ENCODE results near the gene SKAP2. TPM values are rescaled to one million over a fixed set of nuclear protein-coding genes. Genes with fewer than 3 reads are reported as not detected.

The SKAP2 gene
- total RNA-seq, 2 experiments from 2014 or later = 7.0 to 8.1 TPM

DNA sequence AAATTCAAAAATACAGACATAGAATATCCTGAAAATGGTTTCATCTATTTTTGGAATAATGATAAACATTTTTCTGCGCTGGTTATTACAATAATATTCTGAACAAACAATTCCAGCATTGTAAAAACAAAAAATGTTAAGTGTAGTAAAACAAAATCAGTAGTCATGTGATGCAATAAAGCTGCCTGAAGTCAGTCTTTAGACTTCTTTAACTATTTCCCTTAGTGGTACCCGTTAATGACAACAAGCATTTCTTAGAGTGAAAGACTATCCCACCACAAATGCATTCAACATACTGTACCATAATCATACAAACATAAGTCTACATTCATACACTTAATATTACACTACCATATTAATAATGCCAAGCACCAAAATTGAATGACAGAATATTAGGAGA is 1.6 kb downstream of the SKAP2 start:
- POLR2A ChIA-PET = interaction anchor here (0.6 to 0.8 kb wide), 2 partner anchors 10 to 77 kb away, joined by 3 read pairs; no protein-coding TSS in a partner anchor
- ATAC-seq (no peak), DNase-seq (no peak)
- intact Hi-C loops (cut with micrococcal nuclease) = no loop called here
- peaks cover 4% of the 10 kb centered on the region for H3K36me3 Mint-ChIP-seq (ENCODE audit: low read depth)
- H3K4me1 Mint-ChIP-seq (ENCODE audit: low read depth) = peaks cover 18% of the 10 kb centered on the region
- H3K9me3 Mint-ChIP-seq = peaks cover 3% of the 10 kb centered on the region
- TF ChIP-seq CTCF (IDR thresholded peaks at IDR 0.05) = no peak
- H3K4me3 Mint-ChIP-seq = no peak overlapping the region
- H3K27ac Mint-ChIP-seq = no peak overlapping the region
- CTCF ChIA-PET = interaction anchor here (0.7 to 0.9 kb wide), 2 partner anchors 9 to 288 kb away, joined by 3 read pairs; no protein-coding TSS in a partner anchor
- H3K27me3 Mint-ChIP-seq = peaks cover 48% of the 10 kb centered on the region

- Mint-ChIP-seq H3K4me1 (ENCODE audit: low read depth) (peaks cover 22% of the 10 kb centered on the region), H3K36me3 (ENCODE audit: low read depth) (peaks cover 4% of the 10 kb centered on the region), H3K27ac (no peak overlapping the region), H3K27me3 (peaks cover 53% of the 10 kb centered on the region), H3K4me3 (no peak overlapping the region), H3K9me3 (peaks cover 3% of the 10 kb centered on the region)
- ATAC-seq (no peak), DNase-seq (no peak)
- ChIA-PET POLR2A (no interaction called here), CTCF (no interaction called here)
- intact Hi-C loops (cut with micrococcal nuclease) = no loop called here
- no peak for TF ChIP-seq CTCF (IDR thresholded peaks at IDR 0.05)
Observed at GRCh38 chr7:26861050-26861449, 3.3 kb downstream of the SKAP2 start.

DNA sequence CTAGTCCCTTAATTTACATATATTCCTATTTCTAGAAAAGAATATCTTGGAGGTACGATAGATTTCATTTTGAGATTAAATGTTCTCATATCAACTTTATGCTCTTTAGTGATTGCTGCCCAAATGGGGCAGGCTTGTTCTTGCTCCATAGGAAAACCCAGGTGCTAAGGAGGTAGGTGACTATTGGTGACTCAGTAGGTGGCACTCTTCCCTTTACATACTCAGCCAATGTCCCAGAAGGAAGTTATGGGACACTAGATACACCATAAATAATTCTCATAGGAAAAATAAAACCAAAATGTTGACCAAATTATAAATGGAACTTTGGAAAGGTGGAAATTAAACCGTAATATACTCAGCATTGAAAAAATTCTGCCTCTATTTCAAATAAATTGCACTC is 4.0 kb downstream of the SKAP2 start:
- Mint-ChIP-seq H3K9me3 (peaks cover 1% of the 10 kb centered on the region), H3K36me3 (ENCODE audit: low read depth) (peaks cover 3% of the 10 kb centered on the region), H3K4me1 (ENCODE audit: low read depth) (peaks cover 22% of the 10 kb centered on the region), H3K27me3 (peaks cover 49% of the 10 kb centered on the region), H3K27ac (no peak overlapping the region), H3K4me3 (no peak overlapping the region)
- CTCF ChIA-PET = no interaction called here
- no peak for TF ChIP-seq CTCF (IDR thresholded peaks at IDR 0.05)
- ATAC-seq (no peak), DNase-seq (no peak)
- POLR2A ChIA-PET = no interaction called here
- intact Hi-C loops (cut with micrococcal nuclease) = no loop called here

- DNase-seq = no peak
- H3K4me1 Mint-ChIP-seq (ENCODE audit: low read depth) = peaks cover 19% of the 10 kb centered on the region
- no peak overlapping the region for H3K4me3 Mint-ChIP-seq
- intact Hi-C loops (cut with micrococcal nuclease) = no loop called here
- ATAC-seq = no peak
- peaks cover under 1% of the 10 kb centered on the region for H3K36me3 Mint-ChIP-seq (ENCODE audit: low read depth)
- peaks cover 53% of the 10 kb centered on the region for H3K27me3 Mint-ChIP-seq
- no peak for TF ChIP-seq CTCF (IDR thresholded peaks at IDR 0.05)
- ChIA-PET POLR2A (no interaction called here), CTCF (no interaction called here)
- no peak overlapping the region for H3K27ac Mint-ChIP-seq
- H3K9me3 Mint-ChIP-seq = no peaks in the 10 kb centered on the region
Observed at GRCh38 chr7:26859720-26860119, 4.7 kb downstream of the SKAP2 start.

DNA sequence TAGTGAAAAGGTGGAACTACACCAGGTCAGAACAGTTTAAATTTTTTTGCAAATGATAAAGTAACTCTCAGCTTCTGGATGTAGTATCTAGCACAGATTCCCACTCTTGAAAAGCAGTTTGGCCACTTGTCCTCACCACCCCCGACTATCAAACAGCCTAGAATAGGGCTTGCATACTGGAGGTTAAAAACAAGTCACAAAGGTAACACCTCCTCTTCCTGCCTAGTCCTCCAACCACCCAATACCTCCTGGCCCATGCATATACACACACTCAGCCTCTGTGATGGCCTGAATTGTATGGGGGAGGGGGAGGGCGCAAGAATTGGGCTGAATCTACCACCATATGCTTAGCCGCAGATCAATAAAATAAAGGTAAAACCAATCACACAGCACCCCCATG is 5.7 kb downstream of the SKAP2 start:
- ATAC-seq (no peak), DNase-seq (no peak)
- no peak overlapping the region for H3K4me3 Mint-ChIP-seq
- ChIA-PET POLR2A (no interaction called here), CTCF (interaction anchor here (1.2 kb wide), 1 partner anchor 302 kb away, joined by 3 read pairs; no protein-coding TSS in a partner anchor)
- H3K27me3 Mint-ChIP-seq = peaks cover 53% of the 10 kb centered on the region
- peaks cover 11% of the 10 kb centered on the region for H3K4me1 Mint-ChIP-seq (ENCODE audit: low read depth)
- intact Hi-C loops (cut with micrococcal nuclease) = no loop called here
- H3K36me3 Mint-ChIP-seq (ENCODE audit: low read depth) = no peaks in the 10 kb centered on the region
- H3K9me3 Mint-ChIP-seq = no peaks in the 10 kb centered on the region
- no peak for TF ChIP-seq CTCF (IDR thresholded peaks at IDR 0.05)
- no peak overlapping the region for H3K27ac Mint-ChIP-seq

Data from activated CD8-positive, alpha-beta T cell treated with anti-CD3 and anti-CD28 coated beads for 36 hours (primary cell).